ENCODE results near the gene GFRA1. TPM values are rescaled to one million over a fixed set of nuclear protein-coding genes. Genes with fewer than 3 reads are reported as not detected.

GFRA1 gene
- total RNA-seq, 1 donor from 2014 or later: 4.2 TPM

GRCh38 chr10:116125180-116125579 is 147.8 kb downstream of the GFRA1 start:
- TF ChIP-seq, protein P1, sequence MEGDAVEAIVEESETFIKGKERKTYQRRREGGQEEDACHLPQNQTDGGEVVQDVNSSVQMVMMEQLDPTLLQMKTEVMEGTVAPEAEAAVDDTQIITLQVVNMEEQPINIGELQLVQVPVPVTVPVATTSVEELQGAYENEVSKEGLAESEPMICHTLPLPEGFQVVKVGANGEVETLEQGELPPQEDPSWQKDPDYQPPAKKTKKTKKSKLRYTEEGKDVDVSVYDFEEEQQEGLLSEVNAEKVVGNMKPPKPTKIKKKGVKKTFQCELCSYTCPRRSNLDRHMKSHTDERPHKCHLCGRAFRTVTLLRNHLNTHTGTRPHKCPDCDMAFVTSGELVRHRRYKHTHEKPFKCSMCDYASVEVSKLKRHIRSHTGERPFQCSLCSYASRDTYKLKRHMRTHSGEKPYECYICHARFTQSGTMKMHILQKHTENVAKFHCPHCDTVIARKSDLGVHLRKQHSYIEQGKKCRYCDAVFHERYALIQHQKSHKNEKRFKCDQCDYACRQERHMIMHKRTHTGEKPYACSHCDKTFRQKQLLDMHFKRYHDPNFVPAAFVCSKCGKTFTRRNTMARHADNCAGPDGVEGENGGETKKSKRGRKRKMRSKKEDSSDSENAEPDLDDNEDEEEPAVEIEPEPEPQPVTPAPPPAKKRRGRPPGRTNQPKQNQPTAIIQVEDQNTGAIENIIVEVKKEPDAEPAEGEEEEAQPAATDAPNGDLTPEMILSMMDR (IDR thresholded peaks at IDR 0.05; ENCODE audit: unreplicated experiment): no peak
- DNase-seq (ENCODE audit: low spot score): no peak
- no peak overlapping the region for H3K4me3 Mint-ChIP-seq (ENCODE audit: unreplicated experiment)
- no peak overlapping the region for H3K27ac Mint-ChIP-seq (ENCODE audit: unreplicated experiment)
- H3K9me3 Mint-ChIP-seq (ENCODE audit: unreplicated experiment): no peaks in the 10 kb centered on the region
- H3K36me3 Mint-ChIP-seq (ENCODE audit: low read depth, unreplicated experiment): no peaks in the 10 kb centered on the region
- peaks cover 9% of the 10 kb centered on the region for H3K4me1 Mint-ChIP-seq (ENCODE audit: unreplicated experiment)
- peaks cover 4% of the 10 kb centered on the region for H3K27me3 Mint-ChIP-seq (ENCODE audit: unreplicated experiment)

DNA sequence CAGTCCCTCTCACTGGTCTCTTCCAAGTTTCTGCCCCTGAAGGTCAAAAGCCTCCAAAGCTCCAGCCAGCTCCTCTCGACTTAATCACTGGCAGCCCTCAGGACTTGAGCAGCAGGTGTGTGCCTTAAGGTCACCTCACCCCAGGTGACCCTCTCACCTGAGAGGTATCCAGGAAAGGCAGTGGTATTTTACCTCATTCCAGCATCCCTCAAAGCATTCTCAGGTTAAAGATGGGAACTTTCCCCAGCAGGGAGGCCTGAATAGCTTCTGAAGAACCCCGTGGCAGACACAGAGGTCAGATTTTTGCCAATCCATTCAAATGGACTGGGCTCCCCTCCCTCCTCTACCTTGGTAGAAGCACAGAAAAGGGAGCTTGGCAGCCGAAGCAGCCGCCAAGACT is 148.2 kb downstream of the GFRA1 start:
- DNase-seq (ENCODE audit: low spot score): no peak
- Mint-ChIP-seq H3K27ac (ENCODE audit: unreplicated experiment) (no peak overlapping the region), H3K4me1 (ENCODE audit: unreplicated experiment) (peaks cover 9% of the 10 kb centered on the region), H3K27me3 (ENCODE audit: unreplicated experiment) (peaks cover 4% of the 10 kb centered on the region), H3K4me3 (ENCODE audit: unreplicated experiment) (no peak overlapping the region), H3K9me3 (ENCODE audit: unreplicated experiment) (no peaks in the 10 kb centered on the region), H3K36me3 (ENCODE audit: low read depth, unreplicated experiment) (no peaks in the 10 kb centered on the region)
- TF ChIP-seq, protein P1 (IDR thresholded peaks at IDR 0.05; ENCODE audit: unreplicated experiment): no peak

DNA sequence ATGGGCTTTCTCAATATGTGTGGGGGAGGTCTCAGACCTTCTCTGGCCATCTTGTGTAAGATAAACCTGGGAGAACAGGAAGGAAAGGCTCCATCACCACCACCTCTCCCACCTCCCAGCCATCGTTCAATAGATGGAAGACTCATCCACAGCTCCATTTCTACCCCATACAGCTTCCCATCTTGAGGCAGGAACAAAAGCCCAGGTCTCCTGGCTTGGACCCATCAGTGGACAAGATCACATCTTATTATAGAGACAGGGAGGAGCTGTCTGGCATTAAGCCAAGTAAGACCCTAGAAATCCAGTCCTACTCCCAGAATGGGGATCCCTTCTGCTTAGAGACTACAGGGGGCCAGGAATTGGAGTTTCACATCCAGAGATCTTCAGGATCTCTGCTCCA is 150.3 kb downstream of the GFRA1 start:
- Mint-ChIP-seq H3K4me1 (ENCODE audit: unreplicated experiment) (peaks cover 9% of the 10 kb centered on the region), H3K4me3 (ENCODE audit: unreplicated experiment) (no peak overlapping the region), H3K27ac (ENCODE audit: unreplicated experiment) (no peak overlapping the region), H3K27me3 (ENCODE audit: unreplicated experiment) (peaks cover 4% of the 10 kb centered on the region), H3K9me3 (ENCODE audit: unreplicated experiment) (no peaks in the 10 kb centered on the region), H3K36me3 (ENCODE audit: low read depth, unreplicated experiment) (no peaks in the 10 kb centered on the region)
- no peak for DNase-seq (ENCODE audit: low spot score)
- TF ChIP-seq, protein P1 (IDR thresholded peaks at IDR 0.05; ENCODE audit: unreplicated experiment): no peak

- H3K4me3 Mint-ChIP-seq (ENCODE audit: unreplicated experiment): no peak overlapping the region
- TF ChIP-seq, protein P1 (IDR thresholded peaks at IDR 0.05; ENCODE audit: unreplicated experiment): no peak
- no peaks in the 10 kb centered on the region for H3K9me3 Mint-ChIP-seq (ENCODE audit: unreplicated experiment)
- peaks cover 7% of the 10 kb centered on the region for H3K27me3 Mint-ChIP-seq (ENCODE audit: unreplicated experiment)
- peak overlapping the region; percentile 78 for H3K27ac Mint-ChIP-seq (ENCODE audit: unreplicated experiment)
- no peaks in the 10 kb centered on the region for H3K36me3 Mint-ChIP-seq (ENCODE audit: low read depth, unreplicated experiment)
- H3K4me1 Mint-ChIP-seq (ENCODE audit: unreplicated experiment): peaks cover 9% of the 10 kb centered on the region
- DNase-seq (ENCODE audit: low spot score): no peak
Observed at GRCh38 chr10:116121640-116122525, 151.1 kb downstream of the GFRA1 start.

Measured in endothelial cell (in vitro differentiated cells).